ENCODE measurements around the gene SMCO3. TPM values are rescaled to one million over a fixed set of nuclear protein-coding genes. Genes with fewer than 3 reads are reported as not detected.

The SMCO3 gene
- total and polyA plus RNA-seq, 4 experiments from 2014 or later, result 0.08 to 0.31 TPM; not detected in 2

DNA sequence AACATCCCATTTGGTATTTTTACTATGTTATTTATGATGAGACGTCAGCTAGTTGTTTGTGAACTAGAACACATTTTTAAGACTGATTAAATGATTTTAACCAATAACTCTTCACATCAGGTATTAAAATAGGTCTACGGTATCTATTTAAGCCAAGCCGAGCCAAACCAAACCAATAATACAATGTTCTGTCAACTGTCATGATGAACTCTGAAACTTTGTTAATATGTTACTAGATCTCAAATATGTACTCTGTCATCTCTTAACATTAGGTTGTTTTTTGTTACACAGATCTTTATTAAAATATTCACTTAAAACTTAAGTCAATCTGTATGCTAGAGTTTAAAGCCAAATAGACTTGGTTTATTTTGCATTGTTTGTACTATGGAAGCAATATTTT is 28.3 kb upstream of the SMCO3 start:
- H3K4me1 Mint-ChIP-seq, result peaks cover 0 to 5% (median 1%) of the 10 kb centered on the region in 4 donors
- intact Hi-C loops (cut with micrococcal nuclease), result loop anchor here (10.0 kb wide), 1 partner anchor 208 kb away; no protein-coding TSS in a partner anchor

GRCh38 chr12:14841761-14842160 is 27.8 kb upstream of the SMCO3 start:
- Mint-ChIP-seq H3K4me3 (no peak overlapping the region), H3K36me3 (no peaks in the 10 kb centered on the region), H3K4me1 (peaks cover 0 to 5% (median 1%) of the 10 kb centered on the region in 4 donors), H3K9me3 (peaks cover 0 to 2% (median 0%) of the 10 kb centered on the region in 8 donors), H3K27me3 (peaks cover 6 to 10% of the 10 kb centered on the region in 2 donors), H3K27ac (no peak overlapping the region)
- H3K27me3 ChIP-seq (ENCODE audit: insufficient read depth, low read length), result peaks cover 5% of the 10 kb centered on the region
- CTCF ChIA-PET (ENCODE audit: partially characterized antibody), result interaction anchor here (7.6 kb wide), 1 partner anchor 153 kb away, joined by 191 read pairs; no protein-coding TSS in a partner anchor
- H3K9me3 ChIP-seq (ENCODE audit: control insufficient read depth in 1 of 2, low read length in 2 of 2), result no peaks in the 10 kb centered on the region
- peaks cover 3% of the 10 kb centered on the region for H3K4me1 ChIP-seq (ENCODE audit: insufficient read depth, low read length)
- DNase-seq, result no peak
- intact Hi-C loops (cut with micrococcal nuclease), result loop anchor here (10.0 kb wide), 1 partner anchor 207 kb away; no protein-coding TSS in a partner anchor
- no peak overlapping the region for H3K4me3 ChIP-seq (ENCODE audit: low read length in 2 of 2)
- POLR2A ChIA-PET (ENCODE audit: partially characterized antibody), result no interaction called here
- no peaks in the 10 kb centered on the region for H3K36me3 ChIP-seq (ENCODE audit: insufficient read depth, low read length)
- no peak overlapping the region for H3K27ac ChIP-seq (ENCODE audit: low read depth, low read length)

More for the DNA sequence above, 28.3 kb upstream of the SMCO3 start:
- Histone ChIP-seq H3K4me3 (ENCODE audit: low read length in 2 of 2) (no peak overlapping the region), H3K4me1 (ENCODE audit: insufficient read depth, low read length) (peaks cover 3% of the 10 kb centered on the region), H3K27me3 (ENCODE audit: insufficient read depth, low read length) (peaks cover 5% of the 10 kb centered on the region), H3K9me3 (ENCODE audit: control insufficient read depth in 1 of 2, low read length in 2 of 2) (no peaks in the 10 kb centered on the region), H3K27ac (ENCODE audit: low read depth, low read length) (no peak overlapping the region), H3K36me3 (ENCODE audit: insufficient read depth, low read length) (no peaks in the 10 kb centered on the region)
- no peak for DNase-seq
- H3K4me3 Mint-ChIP-seq, result no peak overlapping the region
- ChIA-PET POLR2A (ENCODE audit: partially characterized antibody) (no interaction called here), CTCF (ENCODE audit: partially characterized antibody) (interaction anchor here (1.7 to 7.6 kb wide), 2 partner anchors 153 to 379 kb away, joined by 4 to 191 read pairs; partner anchors contain the start of gene RERG)
- H3K27ac Mint-ChIP-seq, result no peak overlapping the region
- H3K9me3 Mint-ChIP-seq, result peaks cover 0 to 2% (median 0%) of the 10 kb centered on the region in 8 donors
- peaks cover 5 to 10% of the 10 kb centered on the region in 2 donors for H3K27me3 Mint-ChIP-seq
- H3K36me3 Mint-ChIP-seq, result no peaks in the 10 kb centered on the region

DNA sequence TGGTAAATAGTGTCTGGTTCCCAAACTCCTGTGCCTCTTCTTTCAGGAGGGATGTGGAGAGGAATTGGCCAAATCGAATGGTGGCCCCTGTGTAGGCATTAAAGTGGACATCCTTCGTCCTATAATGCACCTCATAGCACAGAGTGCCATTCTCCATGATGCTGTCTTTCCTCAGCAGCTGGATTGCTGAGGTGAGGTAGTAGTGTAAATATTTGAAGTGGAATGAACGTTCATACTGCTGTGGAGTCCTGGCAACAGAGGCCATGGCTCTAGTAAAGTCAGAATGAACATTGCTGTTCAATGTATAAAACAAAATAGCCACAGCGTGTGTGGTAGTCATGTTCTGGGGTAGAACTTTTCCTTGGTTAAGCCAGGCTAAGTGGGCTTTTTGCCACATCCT is 26.6 kb upstream of the SMCO3 start:
- POLR2A ChIA-PET (ENCODE audit: partially characterized antibody), result no interaction called here
- intact Hi-C loops (cut with micrococcal nuclease), result loop anchor here (10.0 kb wide), 1 partner anchor 206 kb away; no protein-coding TSS in a partner anchor
- CTCF ChIA-PET (ENCODE audit: partially characterized antibody), result interaction anchor here (0.7 kb wide), 1 partner anchor 155 kb away, joined by 3 read pairs; no protein-coding TSS in a partner anchor

GRCh38 chr12:14839262-14839661 is 25.3 kb upstream of the SMCO3 start:
- H3K27me3 Mint-ChIP-seq, result peaks cover 10 to 14% of the 10 kb centered on the region in 2 donors
- ChIA-PET CTCF (ENCODE audit: partially characterized antibody) (interaction anchor here (1.2 kb wide), 1 partner anchor 98 kb away, joined by 3 read pairs; no protein-coding TSS in a partner anchor), POLR2A (ENCODE audit: partially characterized antibody) (no interaction called here)
- peaks cover 0 to 2% (median 0%) of the 10 kb centered on the region in 8 donors for H3K9me3 Mint-ChIP-seq
- no peak overlapping the region for H3K27ac ChIP-seq (ENCODE audit: low read depth, low read length)
- no peaks in the 10 kb centered on the region for H3K9me3 ChIP-seq (ENCODE audit: control insufficient read depth in 1 of 2, low read length in 2 of 2)
- H3K27me3 ChIP-seq (ENCODE audit: insufficient read depth, low read length), result peaks cover 5% of the 10 kb centered on the region
- no peaks in the 10 kb centered on the region for H3K36me3 ChIP-seq (ENCODE audit: insufficient read depth, low read length)
- H3K4me3 ChIP-seq (ENCODE audit: low read length in 2 of 2), result no peak overlapping the region
- no peaks in the 10 kb centered on the region for H3K36me3 Mint-ChIP-seq
- H3K4me3 Mint-ChIP-seq, result no peak overlapping the region
- no peaks in the 10 kb centered on the region for H3K4me1 ChIP-seq (ENCODE audit: insufficient read depth, low read length)
- H3K4me1 Mint-ChIP-seq, result no peaks in the 10 kb centered on the region
- no peak for DNase-seq
- no peak overlapping the region for H3K27ac Mint-ChIP-seq
- intact Hi-C loops (cut with micrococcal nuclease), result no loop called here

More for the DNA sequence above, 26.6 kb upstream of the SMCO3 start:
- Mint-ChIP-seq H3K4me3 (no peak overlapping the region), H3K27me3 (peaks cover 7 to 10% of the 10 kb centered on the region in 2 donors), H3K27ac (no peak overlapping the region), H3K4me1 (peaks cover 0 to 5% (median 1%) of the 10 kb centered on the region in 4 donors), H3K9me3 (peaks cover 0 to 2% (median 0%) of the 10 kb centered on the region in 8 donors), H3K36me3 (no peaks in the 10 kb centered on the region)
- no peak overlapping the region for H3K27ac ChIP-seq (ENCODE audit: low read depth, low read length)
- H3K36me3 ChIP-seq (ENCODE audit: insufficient read depth, low read length), result no peaks in the 10 kb centered on the region
- H3K27me3 ChIP-seq (ENCODE audit: insufficient read depth, low read length), result peaks cover 5% of the 10 kb centered on the region
- peaks cover 3% of the 10 kb centered on the region for H3K4me1 ChIP-seq (ENCODE audit: insufficient read depth, low read length)
- no peak for DNase-seq
- H3K9me3 ChIP-seq (ENCODE audit: control insufficient read depth in 1 of 2, low read length in 2 of 2), result no peaks in the 10 kb centered on the region
- H3K4me3 ChIP-seq (ENCODE audit: low read length in 2 of 2), result no peak overlapping the region

DNA sequence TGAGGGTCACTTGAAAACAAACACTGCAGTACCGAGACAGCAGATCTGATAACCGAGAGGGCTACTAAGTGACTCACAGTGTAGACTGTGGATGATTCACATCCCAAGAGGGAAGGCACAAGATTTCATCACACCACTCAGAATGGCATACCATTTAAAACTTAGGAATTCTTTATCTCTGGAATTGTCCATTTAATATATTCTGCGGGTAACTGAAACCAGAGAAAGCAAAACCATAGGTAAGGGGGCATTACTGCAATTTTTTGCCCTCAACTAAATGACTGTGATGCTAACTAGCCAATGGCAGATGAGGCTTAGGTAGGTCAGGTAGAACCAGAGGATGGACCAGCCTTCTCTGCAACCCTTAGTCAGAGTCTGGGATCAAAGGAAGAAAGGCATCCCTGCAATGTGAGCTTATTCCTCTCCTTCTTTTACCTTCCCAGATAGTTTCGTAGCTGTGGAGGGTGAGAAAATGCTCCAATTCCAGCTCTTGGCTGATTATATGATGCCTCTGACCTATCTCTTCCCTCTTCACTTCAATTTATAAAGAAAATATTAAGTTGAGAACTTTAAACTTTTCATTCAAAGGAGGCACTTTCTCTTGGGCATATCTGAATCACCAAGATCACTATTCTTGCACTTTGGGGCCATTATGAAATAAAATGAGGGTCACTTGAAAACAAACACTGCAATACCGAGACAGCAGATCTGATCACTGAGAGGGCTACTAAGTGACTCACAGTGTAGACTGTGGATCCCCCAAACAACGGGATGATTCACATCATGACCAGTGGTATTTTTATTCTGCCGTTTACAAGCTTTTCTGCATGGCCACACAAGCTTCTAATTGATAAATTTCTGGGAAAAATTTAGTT is 22.6 kb upstream of the SMCO3 start:
- Mint-ChIP-seq H3K4me1 (no peaks in the 10 kb centered on the region), H3K4me3 (no peak overlapping the region), H3K36me3 (no peaks in the 10 kb centered on the region), H3K9me3 (peaks cover 0 to 2% (median 0%) of the 10 kb centered on the region in 8 donors), H3K27ac (no peak overlapping the region), H3K27me3 (peaks cover 14 to 17% of the 10 kb centered on the region in 2 donors)
- Histone ChIP-seq H3K36me3 (ENCODE audit: insufficient read depth, low read length) (no peaks in the 10 kb centered on the region), H3K4me3 (ENCODE audit: low read length in 2 of 2) (no peak overlapping the region), H3K9me3 (ENCODE audit: control insufficient read depth in 1 of 2, low read length in 2 of 2) (no peaks in the 10 kb centered on the region), H3K27ac (ENCODE audit: low read depth, low read length) (no peak overlapping the region), H3K4me1 (ENCODE audit: insufficient read depth, low read length) (no peaks in the 10 kb centered on the region), H3K27me3 (ENCODE audit: insufficient read depth, low read length) (peaks cover 5% of the 10 kb centered on the region)
- ChIA-PET CTCF (ENCODE audit: partially characterized antibody) (interaction anchor here (0.7 to 1.6 kb wide), 4 partner anchors 9 to 385 kb away, joined by 3 to 6 read pairs (median 4); partner anchors contain the start of gene RERG), POLR2A (ENCODE audit: partially characterized antibody) (no interaction called here)
- DNase-seq, result no peak
- intact Hi-C loops (cut with micrococcal nuclease), result no loop called here

DNA sequence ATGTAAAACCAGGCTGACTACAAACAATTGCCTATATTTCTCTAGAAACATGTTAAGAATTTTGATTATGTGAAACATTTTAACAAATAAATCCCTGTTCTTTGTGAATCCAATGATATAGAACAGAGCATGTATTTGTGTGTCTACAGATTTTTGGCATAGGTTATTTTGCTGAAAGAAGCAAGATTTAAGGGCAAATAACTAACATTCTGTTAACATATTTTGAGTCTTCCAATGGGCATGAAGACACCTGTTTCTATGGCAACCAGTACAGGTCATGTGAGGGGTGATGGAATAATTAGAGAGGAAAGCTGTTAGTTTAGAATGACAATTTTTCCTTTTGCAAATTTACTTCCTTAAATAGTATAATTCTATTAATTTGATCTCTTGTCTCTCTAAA is 20.5 kb upstream of the SMCO3 start:
- Mint-ChIP-seq H3K4me1 (no peaks in the 10 kb centered on the region), H3K27me3 (peaks cover 14 to 19% of the 10 kb centered on the region in 2 donors), H3K36me3 (no peaks in the 10 kb centered on the region), H3K9me3 (no peaks in the 10 kb centered on the region), H3K4me3 (no peak overlapping the region), H3K27ac (no peak overlapping the region)
- Histone ChIP-seq H3K4me3 (ENCODE audit: low read length in 2 of 2) (no peak overlapping the region), H3K9me3 (ENCODE audit: control insufficient read depth in 1 of 2, low read length in 2 of 2) (no peaks in the 10 kb centered on the region), H3K36me3 (ENCODE audit: insufficient read depth, low read length) (no peaks in the 10 kb centered on the region), H3K27ac (ENCODE audit: low read depth, low read length) (no peak overlapping the region), H3K4me1 (ENCODE audit: insufficient read depth, low read length) (no peaks in the 10 kb centered on the region), H3K27me3 (ENCODE audit: insufficient read depth, low read length) (peaks cover 2% of the 10 kb centered on the region)
- ChIA-PET CTCF (ENCODE audit: partially characterized antibody) (interaction anchor here (0.6 kb wide), 1 partner anchor 169 kb away, joined by 3 read pairs; no protein-coding TSS in a partner anchor), POLR2A (ENCODE audit: partially characterized antibody) (no interaction called here)
- no peak for DNase-seq
- intact Hi-C loops (cut with micrococcal nuclease), result no loop called here

GRCh38 chr12:14833952-14834351 is 20.0 kb upstream of the SMCO3 start:
- Histone ChIP-seq H3K27ac (ENCODE audit: low read depth, low read length) (no peak overlapping the region), H3K4me3 (ENCODE audit: low read length in 2 of 2) (no peak overlapping the region), H3K36me3 (ENCODE audit: insufficient read depth, low read length) (no peaks in the 10 kb centered on the region), H3K4me1 (ENCODE audit: insufficient read depth, low read length) (no peaks in the 10 kb centered on the region), H3K9me3 (ENCODE audit: control insufficient read depth in 1 of 2, low read length in 2 of 2) (no peaks in the 10 kb centered on the region), H3K27me3 (ENCODE audit: insufficient read depth, low read length) (no peaks in the 10 kb centered on the region)
- Mint-ChIP-seq H3K4me3 (no peak overlapping the region), H3K36me3 (no peaks in the 10 kb centered on the region), H3K27ac (no peak overlapping the region), H3K27me3 (peaks cover 8 to 17% of the 10 kb centered on the region in 2 donors), H3K4me1 (no peaks in the 10 kb centered on the region), H3K9me3 (no peaks in the 10 kb centered on the region)
- intact Hi-C loops (cut with micrococcal nuclease), result no loop called here
- no peak for DNase-seq
- CTCF ChIA-PET (ENCODE audit: partially characterized antibody), result interaction anchor here (0.6 kb wide), 2 partner anchors 162 to 169 kb away, joined by 3 to 4 read pairs; no protein-coding TSS in a partner anchor
- POLR2A ChIA-PET (ENCODE audit: partially characterized antibody), result no interaction called here
